Endothelial cell of umbilical vein (primary cell): ENCODE results near the gene CCNC. TPM values are rescaled to one million over a fixed set of nuclear protein-coding genes. Genes with fewer than 3 reads are reported as not detected.

ENCODE experiments used
- BruUV-seq: library from RNA; stranded (reverse); fragments of 400-500 nt; replicated peaks from 2 replicates; lab custom pipeline; 2021; lab: Mats Ljungman, UMichigan
- CTCF ChIA-PET: fragments of 300-600, 350-600 bp; sonication (Branson Sonifier 250); formaldehyde crosslinking; loops from one replicate; lab custom pipeline; 2021; ENCODE audit warnings: antibody characterized with exemption, inconsistent platforms; lab: Charles Lee
- POLR2A ChIA-PET: fragments of 300-600, 350-600 bp; sonication (Branson Sonifier 250); formaldehyde crosslinking; loops from one replicate; lab custom pipeline; 2021; ENCODE audit warnings: antibody characterized with exemption, inconsistent platforms; lab: Charles Lee
- DNase-seq: peaks from one replicate; pipeline ENCODE4 v3.0.0-alpha.2; 2011; ENCODE audit warnings: low read depth, low spot score
- FAIRE-seq: peaks from 2 replicates; lab custom pipeline; 2011; peaks lifted over from hg19 to GRCh38; lab: Jason Lieb, UNC
- H2AFZ ChIP-seq: 2 replicates; pipeline ENCODE4 v1.6.0; 2012; ENCODE audit warnings: low read depth, low read length, control low read depth, inconsistent platforms
- H3K27ac ChIP-seq: 2 replicates; pipeline ENCODE4 v1.5.1; 2011; ENCODE audit warnings: low read depth, mild to moderate bottlenecking, control low read depth, low read length, moderate library complexity; ENCODE audit not compliant: insufficient read depth
- H3K27me3 ChIP-seq, 2 experiments: 2 replicates each; pipeline versions ENCODE4 v1.6.0 to v1.6.1; 2011; ENCODE audit warnings: low read length in 2 of 2, mixed read lengths in 1 of 2; ENCODE audit not compliant: control insufficient read depth in 2 of 2, insufficient read depth in 2 of 2
- H3K36me3 ChIP-seq, 2 experiments: 2 replicates in 1 of 2; 3 replicates in 1 of 2; pipeline ENCODE4 v1.5.1; 2011; ENCODE audit warnings: low read length in 2 of 2, mild to moderate bottlenecking in 1 of 2, moderate library complexity in 1 of 2; ENCODE audit not compliant: control insufficient read depth in 2 of 2, insufficient read depth in 2 of 2; ENCODE audit errors: extremely low read depth in 1 of 2
- H3K4me1 ChIP-seq: 3 replicates; pipeline ENCODE4 v1.5.1; 2011; ENCODE audit warnings: mild to moderate bottlenecking, low read length; ENCODE audit not compliant: control insufficient read depth, insufficient read depth; ENCODE audit errors: extremely low read depth
- H3K4me2 ChIP-seq: 2 replicates; pipeline ENCODE4 v1.6.1; 2011; ENCODE audit warnings: low read length, control low read depth, mixed read lengths; ENCODE audit not compliant: insufficient read depth
- H3K4me3 ChIP-seq, 3 experiments: fragments of 200-600 bp in 1 of 3; sonication (generic), shearing (Covaris generic) in 1 of 3; replicated peaks in 1 of 3; 2 replicates each; pipeline ENCODE4 v1.5.1; 2011 to 2016; ENCODE audit warnings: control low read depth in 3 of 3, low read length in 3 of 3, mild to moderate bottlenecking in 2 of 3, inconsistent platforms in 1 of 3, low read depth in 1 of 3, moderate library complexity in 1 of 3; ENCODE audit not compliant: insufficient read depth in 1 of 3
- H3K79me2 ChIP-seq: 2 replicates; pipeline ENCODE4 v1.6.0; 2012; ENCODE audit warnings: low read length, inconsistent platforms; ENCODE audit not compliant: control insufficient read depth, insufficient read depth
- H3K9ac ChIP-seq: replicated peaks from 2 replicates; pipeline ENCODE3; 2011; ENCODE audit warnings: low read length, control low read depth; ENCODE audit not compliant: insufficient read depth; ENCODE audit errors: extremely low read depth
- H3K9me1 ChIP-seq: replicated peaks from 3 replicates; pipeline ENCODE4 v1.6.0; 2011; ENCODE audit warnings: mild to moderate bottlenecking, low read length; ENCODE audit not compliant: control insufficient read depth, insufficient read depth; ENCODE audit errors: extremely low read depth
- H3K9me3 ChIP-seq: replicated peaks from 2 replicates; pipeline ENCODE4 v1.5.1; 2012; ENCODE audit warnings: low read length, inconsistent platforms; ENCODE audit not compliant: control insufficient read depth, insufficient read depth
- H4K20me1 ChIP-seq: replicated peaks from 2 replicates; pipeline ENCODE3; 2011; ENCODE audit warnings: mild to moderate bottlenecking, low read length; ENCODE audit not compliant: control insufficient read depth, insufficient read depth; ENCODE audit errors: extremely low read depth
- EZH2 ChIP-seq: IDR thresholded peaks from 2 replicates; pipeline ENCODE4 v1.6.1; 2012; ENCODE audit warnings: borderline replicate concordance, low read depth, mild to moderate bottlenecking, moderate library complexity, low read length, inconsistent platforms; ENCODE audit not compliant: severe bottlenecking
- FOS ChIP-seq: IDR thresholded peaks from 2 replicates; pipeline ENCODE4 v1.6.1; 2011; ENCODE audit warnings: mild to moderate bottlenecking, low read length, moderate library complexity, borderline replicate concordance; ENCODE audit not compliant: insufficient read depth
- JUN ChIP-seq: IDR thresholded peaks from 2 replicates; pipeline ENCODE4 v1.6.1; 2011; ENCODE audit warnings: borderline replicate concordance, low read depth; ENCODE audit not compliant: insufficient read length, insufficient read depth
- MYC ChIP-seq: IDR thresholded peaks from one replicate; pipeline ENCODE4 v1.6.1; 2011; ENCODE audit warnings: mild to moderate bottlenecking, low read depth, low read length
- POLR2A ChIP-seq: IDR thresholded peaks from 2 replicates; pipeline ENCODE4 v1.6.1; 2012; ENCODE audit warnings: low read depth, mild to moderate bottlenecking, control low read depth, low read length
- POLR2AphosphoS5 ChIP-seq: IDR thresholded peaks from 2 replicates; pipeline ENCODE4 v1.6.1; 2012; ENCODE audit warnings: low read depth, mild to moderate bottlenecking, control low read depth, low read length, moderate library complexity; ENCODE audit not compliant: insufficient read depth
- dilution Hi-C: fragments of 300-500 bp; cut with MboI; formaldehyde crosslinking; loops from one replicate; pipeline ENCODE4 v1.15.0; 2019; ENCODE audit warnings: low sequenced_read_pairs; ENCODE audit not compliant: extremely low pct_ligation_motif_present
- intact Hi-C: fragments of 100-400 bp; cut with micrococcal nuclease; formaldehyde crosslinking; loops from one replicate; pipeline ENCODE4 v1.10.0; 2022
- polyA plus RNA-seq, 4 experiments: library from polyadenylated mRNA; depleted of rRNA in 3 of 4; stranded (reverse) in 3 of 4; unstranded in 1 of 4; fragments of >200 nt; gene quantifications; 2 replicates each; pipeline versions ENCODE4 v1.2.1 to v1.2.3, GENCODE V29; 2011 to 2012; ENCODE audit warnings: missing spikeins in 1 of 4
- total RNA-seq: library from RNA; stranded (reverse); gene quantifications from 2 replicates; pipeline ENCODE4 v1.2.3, GENCODE V29; 2021
- TF ChIP-seq, protein P1 (sequence below), 2 donors: IDR thresholded peaks; 1 replicate in 1 of 2; 2 replicates in 1 of 2; pipeline ENCODE4 v1.5.1; 2011; ENCODE audit warnings: low read length in 2 of 2, mild to moderate bottlenecking in 2 of 2, moderate library complexity in 2 of 2, control low read depth in 1 of 2, inconsistent platforms in 1 of 2, low read depth in 1 of 2; ENCODE audit not compliant: insufficient read depth in 1 of 2; ENCODE audit errors: extremely low read depth in 1 of 2

Gene CCNC
- total and polyA plus RNA-seq, 2 donors (not counting 3 experiments of a cell fraction or from before 2014, with no cell fraction given), result 18.2 to 53.5 TPM

DNA sequence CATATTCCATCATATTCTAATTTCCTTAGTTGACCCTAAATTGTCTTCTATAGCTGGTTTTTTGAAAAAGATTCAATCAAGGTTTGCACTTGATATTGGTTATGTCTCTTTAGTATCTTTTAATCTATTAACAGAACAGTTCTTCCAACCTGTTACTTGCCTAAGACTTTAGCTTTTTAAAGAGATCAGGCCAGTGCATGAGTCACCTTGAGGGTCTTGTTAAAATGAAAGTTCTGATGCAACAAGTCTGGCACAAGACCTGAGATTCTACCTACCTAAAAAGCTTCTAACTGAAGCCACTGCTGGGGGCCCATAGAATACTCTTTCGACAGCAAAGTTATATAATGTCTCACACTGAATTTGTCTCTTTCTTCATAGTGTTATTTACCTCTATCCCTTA is 56.4 kb downstream of the CCNC start:
- ChIA-PET POLR2A (interaction anchor here (1.8 kb wide), 1 partner anchor 56 kb away, joined by 8 read pairs; the partner anchor contains the start of gene CCNC), CTCF (interaction anchor here (0.7 to 1.0 kb wide), 2 partner anchors 8 to 30 kb away, joined by 3 read pairs; no protein-coding TSS in a partner anchor)
- H3K9me3 ChIP-seq, result no peaks in the 10 kb centered on the region
- intact Hi-C loops, result loop anchor here (10.0 kb wide), 1 partner anchor 167 kb away; the partner anchor contains the start of gene FAXC
- H3K4me2 ChIP-seq, result no peak overlapping the region
- H3K27me3 ChIP-seq, result no peaks in the 10 kb centered on the region
- H3K4me1 ChIP-seq, result peaks cover 13% of the 10 kb centered on the region
- H3K9ac ChIP-seq, result no peak overlapping the region
- H3K79me2 ChIP-seq, result peaks cover 35% of the 10 kb centered on the region
- TF ChIP-seq FOS, result no peak
- TF ChIP-seq POLR2AphosphoS5, result no peak
- TF ChIP-seq EZH2, result no peak
- TF ChIP-seq, protein P1, sequence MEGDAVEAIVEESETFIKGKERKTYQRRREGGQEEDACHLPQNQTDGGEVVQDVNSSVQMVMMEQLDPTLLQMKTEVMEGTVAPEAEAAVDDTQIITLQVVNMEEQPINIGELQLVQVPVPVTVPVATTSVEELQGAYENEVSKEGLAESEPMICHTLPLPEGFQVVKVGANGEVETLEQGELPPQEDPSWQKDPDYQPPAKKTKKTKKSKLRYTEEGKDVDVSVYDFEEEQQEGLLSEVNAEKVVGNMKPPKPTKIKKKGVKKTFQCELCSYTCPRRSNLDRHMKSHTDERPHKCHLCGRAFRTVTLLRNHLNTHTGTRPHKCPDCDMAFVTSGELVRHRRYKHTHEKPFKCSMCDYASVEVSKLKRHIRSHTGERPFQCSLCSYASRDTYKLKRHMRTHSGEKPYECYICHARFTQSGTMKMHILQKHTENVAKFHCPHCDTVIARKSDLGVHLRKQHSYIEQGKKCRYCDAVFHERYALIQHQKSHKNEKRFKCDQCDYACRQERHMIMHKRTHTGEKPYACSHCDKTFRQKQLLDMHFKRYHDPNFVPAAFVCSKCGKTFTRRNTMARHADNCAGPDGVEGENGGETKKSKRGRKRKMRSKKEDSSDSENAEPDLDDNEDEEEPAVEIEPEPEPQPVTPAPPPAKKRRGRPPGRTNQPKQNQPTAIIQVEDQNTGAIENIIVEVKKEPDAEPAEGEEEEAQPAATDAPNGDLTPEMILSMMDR (IDR thresholded peaks at IDR 0.05; ENCODE audit: extremely low read depth in 1 of 2, insufficient read depth in 1 of 2, low read depth in 1 of 2, low read length in 2 of 2), result no peak
- no peak for TF ChIP-seq POLR2A
- no peak for TF ChIP-seq JUN
- TF ChIP-seq MYC, result no peak
- H2AFZ ChIP-seq, result no peak overlapping the region
- dilution Hi-C loops, result no loop called here
- no peak overlapping the region for H3K27ac ChIP-seq
- H3K36me3 ChIP-seq, result no peaks in the 10 kb centered on the region
- BruUV-seq, result no TSS peak
- H4K20me1 ChIP-seq, result peaks cover 2% of the 10 kb centered on the region
- H3K4me3 ChIP-seq, result no peak overlapping the region
- FAIRE-seq (no peak), DNase-seq (no peak)
- H3K9me1 ChIP-seq, result no peaks in the 10 kb centered on the region
